H1 (cell line): ENCODE measurements around the gene PAK5. TPM values are rescaled to one million over a fixed set of nuclear protein-coding genes. Genes with fewer than 3 reads are reported as not detected.

ENCODE experiments used
- CTCF ChIA-PET: fragments of 300-600 bp; sonication (Branson Sonifier 250); formaldehyde crosslinking; loops from one replicate; lab custom pipeline; 2021; ENCODE audit not compliant: partially characterized antibody; lab: Charles Lee
- POLR2A ChIA-PET: fragments of 300-600 bp; sonication (Branson Sonifier 250); formaldehyde crosslinking; loops from one replicate; lab custom pipeline; 2021; ENCODE audit warnings: inconsistent platforms; ENCODE audit not compliant: partially characterized antibody; lab: Charles Lee
- DNase-seq, 2 experiments: peaks; one replicate each; pipeline versions ENCODE4 v3.0.0 to v3.0.0-alpha.2; 2010 to 2022; ENCODE audit warnings: low spot score in 2 of 2, low read depth in 1 of 2, mixed read lengths in 1 of 2
- FAIRE-seq: peaks from 2 replicates; lab custom pipeline; 2011; peaks lifted over from hg19 to GRCh38; lab: Jason Lieb, UNC
- H2AFZ ChIP-seq: 2 replicates; pipeline ENCODE4 v1.8.1; 2012; ENCODE audit warnings: low read length, inconsistent platforms
- H2AK5ac ChIP-seq: 2 replicates; pipeline ENCODE4 v1.6.1; 2013; ENCODE audit warnings: low read depth, low read length
- H2BK120ac ChIP-seq: replicated peaks from 2 replicates; pipeline ENCODE3; 2013; ENCODE audit warnings: low read depth, low read length, inconsistent platforms
- H2BK12ac ChIP-seq: 2 replicates; pipeline ENCODE4 v1.6.1; 2013; ENCODE audit warnings: low read depth, low read length
- H2BK15ac ChIP-seq: 2 replicates; pipeline ENCODE4 v1.6.1; 2013; ENCODE audit warnings: low read length
- H2BK20ac ChIP-seq: 2 replicates; pipeline ENCODE4 v1.6.1; 2013; ENCODE audit warnings: low read length
- H2BK5ac ChIP-seq: 2 replicates; pipeline ENCODE4 v1.6.1; 2013; ENCODE audit warnings: low read depth, low read length
- H3K14ac ChIP-seq: 2 replicates; pipeline ENCODE4 v1.6.1; 2013; ENCODE audit warnings: inconsistent platforms; ENCODE audit not compliant: insufficient read length
- H3K18ac ChIP-seq: 2 replicates; pipeline ENCODE4 v1.6.1; 2013; ENCODE audit warnings: low read length; ENCODE audit errors: extremely low read depth
- H3K23ac ChIP-seq: 2 replicates; pipeline ENCODE4 v1.6.1; 2013; ENCODE audit warnings: inconsistent platforms; ENCODE audit not compliant: insufficient read length
- H3K23me2 ChIP-seq: 2 replicates; pipeline ENCODE4 v1.6.1; 2013; ENCODE audit warnings: low read depth, low read length
- H3K27ac ChIP-seq: 2 replicates; pipeline ENCODE4 v1.6.1; 2011; ENCODE audit warnings: low read depth, low read length, inconsistent platforms
- H3K27me3 ChIP-seq, 4 experiments: replicated peaks in 1 of 4; 1 replicate in 1 of 4; 2 replicates in 3 of 4; pipeline versions ENCODE4 v1.6.1 to v1.8.1; 2011 to 2013; ENCODE audit warnings: low read length in 3 of 4, mild to moderate bottlenecking in 3 of 4, inconsistent platforms in 2 of 4, mixed read lengths in 2 of 4, moderate library complexity in 1 of 4; ENCODE audit not compliant: control insufficient read depth in 3 of 4, insufficient read depth in 3 of 4; ENCODE audit errors: extremely low read depth in 1 of 4
- H3K36me3 ChIP-seq, 4 experiments: 2 replicates each; pipeline versions ENCODE4 v1.6.1 to v1.8.1; 2011 to 2013; ENCODE audit warnings: mild to moderate bottlenecking in 4 of 4, low read length in 3 of 4, moderate library complexity in 2 of 4, control low read depth in 1 of 4, inconsistent platforms in 1 of 4; ENCODE audit not compliant: insufficient read depth in 4 of 4, control insufficient read depth in 2 of 4
- H3K4ac ChIP-seq: replicated peaks from 2 replicates; pipeline ENCODE3; 2013; ENCODE audit warnings: low read length, low read depth, mixed read lengths, inconsistent platforms; ENCODE audit not compliant: insufficient read length
- H3K4me1 ChIP-seq, 4 experiments: replicated peaks in 1 of 4; 1 replicate in 1 of 4; 2 replicates in 3 of 4; pipeline versions ENCODE4 v1.6.1 to v1.8.1; 2011 to 2013; ENCODE audit warnings: low read length in 3 of 4, inconsistent platforms in 2 of 4, mixed read lengths in 1 of 4; ENCODE audit not compliant: insufficient read depth in 4 of 4, control insufficient read depth in 3 of 4
- H3K4me2 ChIP-seq, 2 experiments: 2 replicates each; pipeline versions ENCODE4 v1.6.1 to v1.8.1; 2011 to 2013; ENCODE audit warnings: low read depth in 2 of 2, low read length in 2 of 2, control low read depth in 1 of 2, inconsistent platforms in 1 of 2, mild to moderate bottlenecking in 1 of 2; ENCODE audit not compliant: insufficient read depth in 1 of 2
- H3K4me3 ChIP-seq, 4 experiments: fragments of 200-600, 300-600 bp in 1 of 4; sonication (generic), shearing (Covaris generic), sonication (Bioruptor Twin) in 1 of 4; 2 replicates each; pipeline versions ENCODE4 v1.5.1 to v1.8.1; 2011 to 2016; ENCODE audit warnings: low read length in 4 of 4, low read depth in 3 of 4, control low read depth in 2 of 4, inconsistent platforms in 2 of 4, mild to moderate bottlenecking in 2 of 4, mixed read lengths in 1 of 4, moderate library complexity in 1 of 4; ENCODE audit not compliant: insufficient read depth in 2 of 4; ENCODE audit errors: extremely low read depth in 1 of 4
- H3K56ac ChIP-seq: replicated peaks from 2 replicates; pipeline ENCODE3; 2013; ENCODE audit warnings: low read depth, mild to moderate bottlenecking, mixed read lengths, low read length, inconsistent platforms; ENCODE audit not compliant: insufficient read length
- H3K79me1 ChIP-seq: 2 replicates; pipeline ENCODE4 v1.6.1; 2013; ENCODE audit warnings: low read depth, low read length, control low read depth
- H3K79me2 ChIP-seq, 2 experiments: 2 replicates each; pipeline versions ENCODE4 v1.6.1 to v1.8.1; 2012 to 2013; ENCODE audit warnings: low read length in 2 of 2, mild to moderate bottlenecking in 2 of 2, inconsistent platforms in 1 of 2; ENCODE audit not compliant: insufficient read depth in 2 of 2, control insufficient read depth in 1 of 2
- H3K9ac ChIP-seq, 4 experiments: replicated peaks in 1 of 4; 1 replicate in 1 of 4; 2 replicates in 3 of 4; pipeline versions ENCODE4 v1.6.1 to v1.8.1; 2011 to 2013; ENCODE audit warnings: low read depth in 3 of 4, low read length in 3 of 4, control low read depth in 2 of 4, mild to moderate bottlenecking in 2 of 4, moderate library complexity in 2 of 4, inconsistent platforms in 1 of 4; ENCODE audit errors: extremely low read depth in 1 of 4
- H3K9me3 ChIP-seq, 2 experiments: 2 replicates each; pipeline versions ENCODE4 v1.6.1 to v1.8.1; 2012 to 2013; ENCODE audit warnings: mild to moderate bottlenecking in 2 of 2, moderate library complexity in 2 of 2, control low read depth in 1 of 2, inconsistent platforms in 1 of 2, low read depth in 1 of 2, low read length in 1 of 2, mixed read lengths in 1 of 2; ENCODE audit not compliant: insufficient read depth in 2 of 2
- H4K20me1 ChIP-seq, 2 experiments: replicated peaks in 1 of 2; 2 replicates each; pipeline versions ENCODE3 to v1.8.1; 2011 to 2013; ENCODE audit warnings: inconsistent platforms in 2 of 2, low read length in 2 of 2, mild to moderate bottlenecking in 1 of 2; ENCODE audit not compliant: insufficient read depth in 2 of 2, control insufficient read depth in 1 of 2
- H4K5ac ChIP-seq: 2 replicates; pipeline ENCODE4 v1.6.1; 2013; ENCODE audit warnings: low read length, low read depth, mixed read lengths, inconsistent platforms; ENCODE audit not compliant: insufficient read length
- H4K8ac ChIP-seq: 2 replicates; pipeline ENCODE4 v1.8.0; 2013; ENCODE audit warnings: mild to moderate bottlenecking, moderate library complexity, low read length, inconsistent platforms; ENCODE audit not compliant: insufficient read depth; ENCODE audit errors: extremely low read depth
- H4K91ac ChIP-seq: replicated peaks from 2 replicates; pipeline ENCODE3; 2013; ENCODE audit warnings: low read length, mixed read lengths, inconsistent platforms; ENCODE audit not compliant: insufficient read length
- SRF ChIP-seq: IDR thresholded peaks from 2 replicates; pipeline ENCODE4 v1.6.1; 2011; ENCODE audit warnings: mild to moderate bottlenecking, low read depth, low read length, moderate library complexity
- TBP ChIP-seq: IDR thresholded peaks from 2 replicates; pipeline ENCODE4 v1.6.1; 2011; ENCODE audit warnings: low read depth, low read length, improper control_type of control experiment
- ZNF274 ChIP-seq: IDR thresholded peaks from 2 replicates; pipeline ENCODE4 v1.7.0; 2012; ENCODE audit warnings: low read length, borderline replicate concordance; ENCODE audit errors: extremely low read depth
- WGBS, 2 experiments: shearing (Covaris generic) in 1 of 2; methylation state at CpG; one replicate each; pipeline versions ENCODE4 v1.1.6 to v1.1.7; 2013 to 2015; ENCODE audit warnings: low lambda C conversion rate in 2 of 2, mixed read lengths in 2 of 2, inconsistent platforms in 1 of 2, low coverage in 1 of 2, missing lambda C conversion rate in 1 of 2; ENCODE audit not compliant: insufficient replicate concordance in 2 of 2, insufficient coverage in 1 of 2, insufficient read length in 1 of 2; ENCODE audit errors: extremely low coverage in 1 of 2, missing lambda C conversion rate in 1 of 2; 5-methylcytosine and 5-hydroxymethylcytosine counted together
- polyA plus RNA-seq, 7 experiments: library from polyadenylated mRNA; depleted of rRNA in 3 of 7; stranded (reverse) in 5 of 7; unstranded in 2 of 7; fragments of >200 nt in 5 of 7; fragments of 200-250 nt in 2 of 7; gene quantifications; 1 replicate in 5 of 7; 2 replicates in 1 of 7; 4 replicates in 1 of 7; pipeline versions ENCODE4 v1.2.1 to v1.2.3, GENCODE V29; 2011 to 2013; ENCODE audit warnings: missing spikeins in 2 of 7, mixed read lengths in 2 of 7
- total RNA-seq: library from RNA; stranded (reverse); fragmentation: NEBNext Ultra II Directional; extraction: Animal tissue kit (Norgen Biotek cat#: 25700); gene quantifications from 2 replicates; pipeline ENCODE4 v1.2.1, GENCODE V29; 2021

The PAK5 gene
- total and polyA plus RNA-seq, 2 of the 8 experiments (the other 6 are each of a cell fraction or from before 2014, with no cell fraction given) = 0.54 to 0.80 TPM

- 83% methylated on average over 1 of the region's 1 CpG; no CpG with 5 or more reads in 1 of the 2 experiments for WGBS, 2 experiments
- DNase-seq (no peak), FAIRE-seq (no peak)
- Histone ChIP-seq H3K9ac (no peak overlapping the region), H3K4me2 (no peak overlapping the region), H2AK5ac (no peak overlapping the region), H3K4me3 (no peak overlapping the region), H2BK15ac (no peak overlapping the region), H2BK12ac (no peak overlapping the region), H2BK5ac (no peak overlapping the region), H3K79me2 (no peaks in the 10 kb centered on the region), H3K4me1 (peaks cover 0 to 3% (median 0%) of the 10 kb centered on the region in 4 experiments; a peak in 1 of 7 replicates), H2AFZ (no peak overlapping the region), H4K5ac (no peak overlapping the region), H3K18ac (no peak overlapping the region), H3K23me2 (no peaks in the 10 kb centered on the region), H3K27me3 (no peaks in the 10 kb centered on the region), H4K91ac (no peak overlapping the region), H3K56ac (no peak overlapping the region), H3K36me3 (no peaks in the 10 kb centered on the region), H3K4ac (no peak overlapping the region), H3K27ac (no peak overlapping the region), H3K23ac (no peak overlapping the region), H3K79me1 (no peaks in the 10 kb centered on the region), H3K14ac (no peak overlapping the region), H2BK20ac (no peak overlapping the region), H3K9me3 (0 out of 4 replicates have a peak, but pooled peaks cover 0 to 3% of the 10 kb centered on the region in 2 experiments), H4K20me1 (no peaks in the 10 kb centered on the region), H4K8ac (no peak overlapping the region), H2BK120ac (no peak overlapping the region)
- ChIA-PET POLR2A (no interaction called here), CTCF (interaction anchor here (0.6 to 1.4 kb wide), 3 partner anchors 11 to 188 kb away, joined by 3 to 6 read pairs (median 3); no protein-coding TSS in a partner anchor)
- no peak for TF ChIP-seq TBP
- TF ChIP-seq ZNF274 = no peak
- no peak for TF ChIP-seq SRF
These were observed 243.1 kb downstream of the PAK5 start for GRCh38 chr20:9595763-9596162.
